ENCODE measurements around the gene SLC1A2. TPM values are rescaled to one million over a fixed set of nuclear protein-coding genes. Genes with fewer than 3 reads are reported as not detected.

The SLC1A2 gene
- total RNA-seq, 1 donor from 2014 or later = 4.9 TPM

- H3K4me3 Mint-ChIP-seq = no peak overlapping the region
- Histone ChIP-seq H3K27me3 (no peaks in the 10 kb centered on the region), H3K79me2 (ENCODE audit: low read depth) (no peaks in the 10 kb centered on the region), H3K9me3 (ENCODE audit: low read depth) (no peaks in the 10 kb centered on the region), H3K4me1 (peaks cover 11% of the 10 kb centered on the region), H3K27ac (no peak overlapping the region), H3F3A (ENCODE audit: low read depth) (no peaks in the 10 kb centered on the region), H3K9ac (no peak overlapping the region), H3K4me3 (no peak overlapping the region), H3K36me3 (no peaks in the 10 kb centered on the region), H2AFZ (replicated peaks) (peak overlapping the region; percentile 50), H3K4me2 (no peak overlapping the region), H4K20me1 (ENCODE audit: low read depth) (no peaks in the 10 kb centered on the region)
- H3K27ac Mint-ChIP-seq = peak overlapping the region; percentile 47
- H3K27me3 Mint-ChIP-seq (ENCODE audit: insufficient read depth, low read depth) = peaks cover 4% of the 10 kb centered on the region
- TF ChIP-seq, protein P1, sequence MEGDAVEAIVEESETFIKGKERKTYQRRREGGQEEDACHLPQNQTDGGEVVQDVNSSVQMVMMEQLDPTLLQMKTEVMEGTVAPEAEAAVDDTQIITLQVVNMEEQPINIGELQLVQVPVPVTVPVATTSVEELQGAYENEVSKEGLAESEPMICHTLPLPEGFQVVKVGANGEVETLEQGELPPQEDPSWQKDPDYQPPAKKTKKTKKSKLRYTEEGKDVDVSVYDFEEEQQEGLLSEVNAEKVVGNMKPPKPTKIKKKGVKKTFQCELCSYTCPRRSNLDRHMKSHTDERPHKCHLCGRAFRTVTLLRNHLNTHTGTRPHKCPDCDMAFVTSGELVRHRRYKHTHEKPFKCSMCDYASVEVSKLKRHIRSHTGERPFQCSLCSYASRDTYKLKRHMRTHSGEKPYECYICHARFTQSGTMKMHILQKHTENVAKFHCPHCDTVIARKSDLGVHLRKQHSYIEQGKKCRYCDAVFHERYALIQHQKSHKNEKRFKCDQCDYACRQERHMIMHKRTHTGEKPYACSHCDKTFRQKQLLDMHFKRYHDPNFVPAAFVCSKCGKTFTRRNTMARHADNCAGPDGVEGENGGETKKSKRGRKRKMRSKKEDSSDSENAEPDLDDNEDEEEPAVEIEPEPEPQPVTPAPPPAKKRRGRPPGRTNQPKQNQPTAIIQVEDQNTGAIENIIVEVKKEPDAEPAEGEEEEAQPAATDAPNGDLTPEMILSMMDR (IDR thresholded peaks at IDR 0.05) = no peak
- TF ChIP-seq EZH2phosphoT487 (IDR thresholded peaks at IDR 0.05) = no peak
- no peak for TF ChIP-seq EZH2 (IDR thresholded peaks at IDR 0.05)
- no peak for DNase-seq (ENCODE audit: low spot score)
- H3K36me3 Mint-ChIP-seq = no peaks in the 10 kb centered on the region
- H3K4me1 Mint-ChIP-seq = peaks cover 30% of the 10 kb centered on the region
- no peaks in the 10 kb centered on the region for H3K9me3 Mint-ChIP-seq
Observed at GRCh38 chr11:35344681-35345574, 74.4 kb downstream of the SLC1A2 start.

- no peaks in the 10 kb centered on the region for H3K36me3 ChIP-seq
- no peaks in the 10 kb centered on the region for H3K27me3 ChIP-seq
- no peaks in the 10 kb centered on the region for H3K9me3 ChIP-seq (ENCODE audit: low read depth)
- Mint-ChIP-seq H3K27me3 (ENCODE audit: insufficient read depth, low read depth) (peaks cover 4% of the 10 kb centered on the region), H3K4me1 (peaks cover 27% of the 10 kb centered on the region), H3K4me3 (no peak overlapping the region), H3K36me3 (peaks cover 1% of the 10 kb centered on the region), H3K27ac (no peak overlapping the region), H3K9me3 (peaks cover 2% of the 10 kb centered on the region)
- H3K27ac ChIP-seq = no peak overlapping the region
- peaks cover 11% of the 10 kb centered on the region for H3K4me1 ChIP-seq
- no peak for DNase-seq (ENCODE audit: low spot score)
- H3K4me3 ChIP-seq = no peak overlapping the region
- no peak overlapping the region for H3K4me2 ChIP-seq
- H3F3A ChIP-seq (ENCODE audit: low read depth) = no peaks in the 10 kb centered on the region
- TF ChIP-seq EZH2 (IDR thresholded peaks at IDR 0.05) (no peak), EZH2phosphoT487 (IDR thresholded peaks at IDR 0.05) (no peak)
- TF ChIP-seq, protein P1 (IDR thresholded peaks at IDR 0.05) = no peak
- H2AFZ ChIP-seq (replicated peaks) = no peak overlapping the region
- no peak overlapping the region for H3K9ac ChIP-seq
- H3K79me2 ChIP-seq (ENCODE audit: low read depth) = no peaks in the 10 kb centered on the region
- no peaks in the 10 kb centered on the region for H4K20me1 ChIP-seq (ENCODE audit: low read depth)
Observed at GRCh38 chr11:35343033-35343598, 76.2 kb downstream of the SLC1A2 start.

- no peak for TF ChIP-seq EZH2phosphoT487 (IDR thresholded peaks at IDR 0.05)
- TF ChIP-seq, protein P1 (IDR thresholded peaks at IDR 0.05) = no peak
- no peak for TF ChIP-seq EZH2 (IDR thresholded peaks at IDR 0.05)
- DNase-seq (ENCODE audit: low spot score) = no peak
- peaks cover 2% of the 10 kb centered on the region for H3K27me3 Mint-ChIP-seq (ENCODE audit: insufficient read depth, low read depth)
- no peak overlapping the region for H2AFZ ChIP-seq (replicated peaks)
- no peak overlapping the region for H3K27ac ChIP-seq
- H3K4me1 Mint-ChIP-seq = peaks cover 18% of the 10 kb centered on the region
- H3K9me3 Mint-ChIP-seq = peaks cover 3% of the 10 kb centered on the region
- no peaks in the 10 kb centered on the region for H3K27me3 ChIP-seq
- no peaks in the 10 kb centered on the region for H3K79me2 ChIP-seq (ENCODE audit: low read depth)
- peaks cover 1% of the 10 kb centered on the region for H3K36me3 Mint-ChIP-seq
- H3K9ac ChIP-seq = no peak overlapping the region
- no peak overlapping the region for H3K4me2 ChIP-seq
- no peak overlapping the region for H3K27ac Mint-ChIP-seq
- no peaks in the 10 kb centered on the region for H3K36me3 ChIP-seq
- no peaks in the 10 kb centered on the region for H3F3A ChIP-seq (ENCODE audit: low read depth)
- H3K9me3 ChIP-seq (ENCODE audit: low read depth) = no peaks in the 10 kb centered on the region
- no peak overlapping the region for H3K4me3 ChIP-seq
- H3K4me1 ChIP-seq = peaks cover 11% of the 10 kb centered on the region
- no peak overlapping the region for H3K4me3 Mint-ChIP-seq
- no peaks in the 10 kb centered on the region for H4K20me1 ChIP-seq (ENCODE audit: low read depth)
Observed at GRCh38 chr11:35340715-35341114, 78.6 kb downstream of the SLC1A2 start.

Measured in neural progenitor cell (in vitro differentiated cells).